K562 (cell line): Measurements from ENCODE around the gene YY1AP1. TPM values are rescaled to one million over a fixed set of nuclear protein-coding genes. Genes with fewer than 3 reads are reported as not detected.

ENCODE experiments used
- ATAC-seq: fragments of 200-7000 bp; cut with Tn5 transposase; 3 replicates; pipeline ENCODE4 v1.9.1; 2020; ENCODE audit warnings: moderate library complexity
- BruUV-seq: library from RNA; stranded (reverse); fragments of 400-500 nt; replicated peaks from 2 replicates; lab custom pipeline; 2021; lab: Mats Ljungman, UMichigan
- CTCF ChIA-PET: fragments of 300-600 bp; formaldehyde crosslinking; extraction: SDS; loops from one replicate; lab custom pipeline; 2021; ENCODE audit warnings: low intra/inter-chr PET ratio; lab: Yijun Ruan, JAX
- POLR2A ChIA-PET: fragments of 300-600, 350-650 bp; sonication (Branson Sonifier 250); formaldehyde crosslinking; extraction: SDS; loops from one replicate; lab custom pipeline; 2021; ENCODE audit warnings: antibody characterized with exemption, inconsistent platforms; lab: Yijun Ruan, JAX
- DNase-seq, 4 experiments: peaks; one replicate each; pipeline versions ENCODE4 v3.0.0 to v3.0.0-alpha.2; 2011 to 2018; ENCODE audit warnings: low spot score in 3 of 4, mixed read lengths in 3 of 4; ENCODE audit errors: extremely low read depth in 1 of 4
- FAIRE-seq: peaks from 2 replicates; lab custom pipeline; 2011; peaks lifted over from hg19 to GRCh38; lab: Jason Lieb, UNC
- H2AFZ ChIP-seq: 2 replicates; pipeline ENCODE4 v1.6.0; 2011; ENCODE audit warnings: low read depth, low read length, control low read depth, inconsistent platforms
- H3K27ac ChIP-seq: fragments of 200-600 bp; 3 replicates; pipeline ENCODE4 v1.8.0; 2011; ENCODE audit warnings: low read depth, mild to moderate bottlenecking, control low read depth, inconsistent platforms, low read length, moderate library complexity, mixed read lengths; ENCODE audit errors: extremely low read depth
- H3K27me3 ChIP-seq, 2 experiments: fragments of 300-600 bp in 1 of 2; 2 replicates in 1 of 2; 3 replicates in 1 of 2; pipeline versions ENCODE4 v1.6.0 to v1.8.0; 2011; ENCODE audit warnings: inconsistent platforms in 2 of 2, low read length in 2 of 2, mild to moderate bottlenecking in 1 of 2, mixed read lengths in 1 of 2, moderate library complexity in 1 of 2; ENCODE audit not compliant: control insufficient read depth in 2 of 2, insufficient read depth in 2 of 2
- H3K36me3 ChIP-seq: fragments of 300-600 bp; 3 replicates; pipeline ENCODE4 v1.8.0; 2011; ENCODE audit warnings: mild to moderate bottlenecking, low read length, inconsistent platforms; ENCODE audit not compliant: control insufficient read depth, insufficient read depth
- H3K4me1 ChIP-seq, 2 experiments: fragments of 200-600 bp in 1 of 2; replicated peaks in 1 of 2; 2 replicates in 1 of 2; 3 replicates in 1 of 2; pipeline versions ENCODE4 v1.5.1 to v1.8.0; 2011; ENCODE audit warnings: inconsistent platforms in 2 of 2, low read length in 2 of 2, mild to moderate bottlenecking in 1 of 2, mixed read lengths in 1 of 2, moderate library complexity in 1 of 2; ENCODE audit not compliant: control insufficient read depth in 2 of 2, insufficient read depth in 2 of 2
- H3K4me2 ChIP-seq: 2 replicates; pipeline ENCODE4 v1.6.1; 2011; ENCODE audit warnings: low read length, control low read depth, inconsistent platforms, mixed read lengths; ENCODE audit not compliant: insufficient read depth
- H3K4me3 ChIP-seq: fragments of 200-600 bp; sonication (generic), shearing (Covaris generic); 2 replicates; pipeline ENCODE4 v1.5.1; 2016; ENCODE audit warnings: control low read depth, inconsistent platforms
- H3K79me2 ChIP-seq: fragments of 200-600 bp; 3 replicates; pipeline ENCODE4 v1.8.0; 2011; ENCODE audit warnings: low read length, inconsistent platforms; ENCODE audit not compliant: control insufficient read depth, insufficient read depth
- H3K9ac ChIP-seq, 2 experiments: 2 replicates each; pipeline versions ENCODE4 v1.6.0 to v1.6.1; 2011; ENCODE audit warnings: low read depth in 2 of 2, low read length in 2 of 2, control low read depth in 1 of 2, inconsistent platforms in 1 of 2, mild to moderate bottlenecking in 1 of 2, mixed read lengths in 1 of 2; ENCODE audit not compliant: insufficient read depth in 1 of 2
- H3K9me1 ChIP-seq: one replicate; pipeline ENCODE4 v1.6.0; 2011; ENCODE audit warnings: inconsistent platforms, mild to moderate bottlenecking, low read length, moderate library complexity; ENCODE audit not compliant: control insufficient read depth, insufficient read depth
- H3K9me3 ChIP-seq: replicated peaks from 2 replicates; pipeline ENCODE4 v1.5.1; 2011; ENCODE audit warnings: low read depth, low read length, inconsistent platforms; ENCODE audit not compliant: control insufficient read depth, insufficient read depth
- H4K20me1 ChIP-seq: replicated peaks from 2 replicates; pipeline ENCODE4 v1.6.1; 2011; ENCODE audit warnings: low read length, inconsistent platforms, mixed read lengths; ENCODE audit not compliant: control insufficient read depth, insufficient read depth
- EGR1 ChIP-seq: fragments of 450-650 bp; conservative IDR thresholded peaks from 2 replicates; pipeline ENCODE4 v1.6.1; 2017; ENCODE audit warnings: mild to moderate bottlenecking
- MBD2 ChIP-seq: sonication (generic); IDR thresholded peaks from 2 replicates; pipeline ENCODE4 v1.6.1; 2016; ENCODE audit warnings: low read depth, borderline replicate concordance
- WGBS: fragments of 100-300 bp; shearing (Covaris generic); methylation state at CpG from one replicate; pipeline ENCODE4 v1.1.6; 2016; ENCODE audit warnings: low coverage, mixed read lengths; ENCODE audit not compliant: insufficient coverage; ENCODE audit errors: missing lambda C conversion rate; 5-methylcytosine and 5-hydroxymethylcytosine counted together
- in situ Hi-C: fragments of 300-500 bp; cut with MboI; formaldehyde crosslinking; loops from 4 replicates; pipeline ENCODE4 v1.15.0; 2018; ENCODE audit warnings: inconsistent platforms, mixed read lengths
- intact Hi-C: fragments of 100-400 bp; cut with micrococcal nuclease; formaldehyde crosslinking; loops from 2 replicates; pipeline ENCODE4 v1.14.2; 2022
- polyA plus RNA-seq, 8 experiments: library from polyadenylated mRNA; depleted of rRNA in 4 of 8; stranded (reverse) in 5 of 8; unstranded in 3 of 8; fragments of >200 nt; fragmentation: Nextera tagmentation in 2 of 8; fragmentation: Illumina TruSeq in 1 of 8; extraction: Ambion mirVana in 2 of 8; extraction: Trizol in 1 of 8; gene quantifications; 2 replicates each; pipeline versions ENCODE4 v1.2.1 to v1.2.3, GENCODE V29; 2011 to 2014; ENCODE audit warnings: inconsistent platforms in 1 of 8, missing spikeins in 1 of 8
- total RNA-seq, 7 experiments: library from RNA; depleted of rRNA in 6 of 7; stranded (reverse); fragments of >200 nt in 6 of 7; fragmentation: Illumina TruSeq in 2 of 7; extraction: Trizol in 2 of 7; gene quantifications; 2 replicates each; pipeline versions ENCODE4 v1.2.1 to v1.2.3, GENCODE V29; 2011 to 2021; ENCODE audit warnings: low replicate concordance in 1 of 7
- TF ChIP-seq, protein P1 (sequence below), 3 experiments: IDR thresholded peaks in 2 of 3; conservative IDR thresholded peaks in 1 of 3; 2 replicates each; pipeline ENCODE4 v1.5.1; 2011 to 2012; ENCODE audit warnings: low read length in 3 of 3, mild to moderate bottlenecking in 3 of 3, control low read depth in 2 of 3, improper control_type of control experiment in 1 of 3, inconsistent platforms in 1 of 3, low read depth in 1 of 3, mixed read lengths in 1 of 3, moderate library complexity in 1 of 3; ENCODE audit not compliant: insufficient read depth in 2 of 3
- TF ChIP-seq, protein P2 (sequence below): fragments of 450-650 bp; formaldehyde crosslinking; IDR thresholded peaks from 2 replicates; pipeline ENCODE4 v1.4.0; 2020; ENCODE audit warnings: mild to moderate bottlenecking, moderate library complexity

Gene YY1AP1
- total and polyA plus RNA-seq, 9 of the 15 experiments (the other 6 are each of a cell fraction or from before 2014, with no cell fraction given), result 18.4 to 90.7 (median 42.9) TPM

DNA sequence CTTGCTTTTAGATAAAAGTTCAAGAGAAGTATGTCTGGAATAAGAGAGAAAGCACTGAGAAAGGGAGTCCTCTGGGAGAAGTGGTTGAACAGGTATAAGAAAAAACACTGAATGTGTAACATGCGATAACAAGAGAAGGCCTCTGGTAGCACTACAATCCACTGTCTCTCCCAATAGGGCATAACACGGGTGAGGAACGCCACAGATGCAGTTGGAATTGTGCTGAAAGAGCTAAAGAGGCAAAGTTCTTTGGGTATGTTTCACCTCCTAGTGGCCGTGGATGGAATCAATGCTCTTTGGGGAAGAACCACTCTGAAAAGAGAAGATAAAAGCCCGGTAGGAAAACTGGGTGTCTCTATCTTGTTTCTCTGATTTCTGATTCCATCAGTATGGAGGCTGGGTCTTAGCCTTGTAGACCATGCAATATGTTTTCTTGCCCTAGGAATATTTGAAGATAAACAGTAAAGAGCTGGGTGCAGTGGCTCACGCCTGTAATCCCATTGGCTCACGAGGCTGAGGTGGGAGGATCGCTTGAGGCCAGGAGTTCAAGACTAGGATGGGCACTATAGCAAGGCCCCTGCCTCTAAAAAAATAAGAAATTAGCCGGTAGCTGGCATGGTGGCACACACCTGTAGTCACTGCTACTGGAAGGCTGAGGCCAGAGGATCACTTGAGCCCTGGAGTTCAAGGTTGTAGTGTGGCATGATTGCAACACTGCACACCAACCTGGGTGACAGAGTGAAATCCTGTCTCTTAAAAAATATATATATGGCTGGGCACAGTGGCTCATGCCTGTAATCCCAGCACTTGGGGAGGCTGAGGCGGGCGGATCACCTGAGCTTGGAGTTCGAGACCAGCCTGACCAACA is 40.7 kb upstream of the YY1AP1 start (continued):
- TF ChIP-seq, protein P1, sequence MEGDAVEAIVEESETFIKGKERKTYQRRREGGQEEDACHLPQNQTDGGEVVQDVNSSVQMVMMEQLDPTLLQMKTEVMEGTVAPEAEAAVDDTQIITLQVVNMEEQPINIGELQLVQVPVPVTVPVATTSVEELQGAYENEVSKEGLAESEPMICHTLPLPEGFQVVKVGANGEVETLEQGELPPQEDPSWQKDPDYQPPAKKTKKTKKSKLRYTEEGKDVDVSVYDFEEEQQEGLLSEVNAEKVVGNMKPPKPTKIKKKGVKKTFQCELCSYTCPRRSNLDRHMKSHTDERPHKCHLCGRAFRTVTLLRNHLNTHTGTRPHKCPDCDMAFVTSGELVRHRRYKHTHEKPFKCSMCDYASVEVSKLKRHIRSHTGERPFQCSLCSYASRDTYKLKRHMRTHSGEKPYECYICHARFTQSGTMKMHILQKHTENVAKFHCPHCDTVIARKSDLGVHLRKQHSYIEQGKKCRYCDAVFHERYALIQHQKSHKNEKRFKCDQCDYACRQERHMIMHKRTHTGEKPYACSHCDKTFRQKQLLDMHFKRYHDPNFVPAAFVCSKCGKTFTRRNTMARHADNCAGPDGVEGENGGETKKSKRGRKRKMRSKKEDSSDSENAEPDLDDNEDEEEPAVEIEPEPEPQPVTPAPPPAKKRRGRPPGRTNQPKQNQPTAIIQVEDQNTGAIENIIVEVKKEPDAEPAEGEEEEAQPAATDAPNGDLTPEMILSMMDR (IDR thresholded peaks at IDR 0.05 in 2 of 3, conservative IDR thresholded peaks at IDR 0.05 in 1 of 3; ENCODE audit: insufficient read depth in 2 of 3, low read depth in 1 of 3, low read length in 3 of 3), result peak; percentile 64 to 75 (median 69)
- TF ChIP-seq, protein P2, sequence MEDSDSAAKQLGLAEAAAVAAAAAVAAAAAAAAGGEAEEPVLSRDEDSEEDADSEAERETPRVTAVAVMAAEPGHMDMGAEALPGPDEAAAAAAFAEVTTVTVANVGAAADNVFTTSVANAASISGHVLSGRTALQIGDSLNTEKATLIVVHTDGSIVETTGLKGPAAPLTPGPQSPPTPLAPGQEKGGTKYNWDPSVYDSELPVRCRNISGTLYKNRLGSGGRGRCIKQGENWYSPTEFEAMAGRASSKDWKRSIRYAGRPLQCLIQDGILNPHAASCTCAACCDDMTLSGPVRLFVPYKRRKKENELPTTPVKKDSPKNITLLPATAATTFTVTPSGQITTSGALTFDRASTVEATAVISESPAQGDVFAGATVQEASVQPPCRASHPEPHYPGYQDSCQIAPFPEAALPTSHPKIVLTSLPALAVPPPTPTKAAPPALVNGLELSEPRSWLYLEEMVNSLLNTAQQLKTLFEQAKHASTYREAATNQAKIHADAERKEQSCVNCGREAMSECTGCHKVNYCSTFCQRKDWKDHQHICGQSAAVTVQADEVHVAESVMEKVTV, result peak; percentile 40; the same call in 1 of the 2 replicates

DNA sequence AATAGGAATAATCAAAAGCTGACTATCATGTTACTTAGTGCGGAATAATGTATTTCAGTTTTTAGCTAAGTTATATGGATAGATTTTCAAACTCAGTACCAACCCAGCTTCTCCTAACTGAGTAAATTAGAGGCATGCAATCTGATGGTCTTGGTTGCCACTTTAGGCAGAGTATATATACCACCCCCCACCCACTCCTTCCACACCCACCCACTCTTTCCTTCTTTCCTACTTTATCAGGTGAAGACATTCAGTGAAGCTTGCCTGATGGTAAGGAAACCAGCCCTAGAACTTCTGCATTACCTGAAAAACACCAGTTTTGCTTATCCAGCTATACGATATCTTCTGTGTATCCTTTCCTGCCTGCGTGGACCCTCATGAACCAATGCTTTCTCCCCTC is 36.6 kb upstream of the YY1AP1 start:
- DNase-seq (no peak), ATAC-seq (no peak), FAIRE-seq (no peak)
- H2AFZ ChIP-seq, result no peak overlapping the region
- TF ChIP-seq MBD2 (no peak), EGR1 (peak; percentile 67)
- CTCF ChIA-PET, result no interaction called here
- no peaks in the 10 kb centered on the region for H4K20me1 ChIP-seq
- H3K27me3 ChIP-seq, result no peaks in the 10 kb centered on the region
- POLR2A ChIA-PET, result interaction anchor here (0.8 to 1.2 kb wide), 3 partner anchors 8 to 20 kb away, joined by 3 to 4 read pairs (median 3); no protein-coding TSS in a partner anchor
- H3K36me3 ChIP-seq, result peaks cover 73% of the 10 kb centered on the region
- H3K9me1 ChIP-seq, result no peaks in the 10 kb centered on the region
- peaks cover 2% of the 10 kb centered on the region; the same call in 1 of the 3 replicates for H3K79me2 ChIP-seq
- no peak overlapping the region for H3K4me2 ChIP-seq
- in situ Hi-C loops (no loop called here), intact Hi-C loops (loop anchor here (5.0 kb wide), 2 partner anchors 48 to 78 kb away; no protein-coding TSS in a partner anchor)
- no peak overlapping the region for H3K9ac ChIP-seq
- no peaks in the 10 kb centered on the region for H3K9me3 ChIP-seq
- H3K4me3 ChIP-seq, result no peak overlapping the region
- no peak overlapping the region for H3K27ac ChIP-seq
- H3K4me1 ChIP-seq, result no peaks in the 10 kb centered on the region
- WGBS, result 93% methylated on average over 3 of the region's 3 CpGs
- BruUV-seq, result TSS peak; percentile 7
